IMR-90 (cell line): ENCODE results near the gene DPP6.

Source experiments
- BHLHE40 ChIP-seq: fragments of 150-350 bp; IDR thresholded peaks from 2 replicates; pipeline ENCODE4 v1.6.1; 2016; ENCODE audit warnings: mild to moderate bottlenecking, low read depth, low read length
- CTCF ChIP-seq: conservative IDR thresholded peaks from 2 replicates; pipeline ENCODE4 v1.5.1; 2012; ENCODE audit warnings: mild to moderate bottlenecking, low read depth, low read length, improper control_type of control experiment
- ELK1 ChIP-seq: fragments of 150-350 bp; IDR thresholded peaks from 2 replicates; pipeline ENCODE4 v1.6.1; 2016; ENCODE audit warnings: low read depth, mild to moderate bottlenecking, low read length, moderate library complexity, borderline replicate concordance
- POLR2A ChIP-seq: IDR thresholded peaks from 2 replicates; pipeline ENCODE4 v1.6.1; 2012; ENCODE audit warnings: mild to moderate bottlenecking, low read depth, low read length
- RCOR1 ChIP-seq: IDR thresholded peaks from 2 replicates; pipeline ENCODE4 v1.6.1; 2012; ENCODE audit warnings: mild to moderate bottlenecking, low read length, improper control_type of control experiment; ENCODE audit not compliant: insufficient replicate concordance
- USF2 ChIP-seq: fragments of 150-350 bp; IDR thresholded peaks from 2 replicates; pipeline ENCODE4 v1.6.1; 2017; ENCODE audit warnings: mild to moderate bottlenecking, antibody characterized with exemption, low read length, low read depth

- TF ChIP-seq BHLHE40 (no peak), CTCF (no peak), USF2 (no peak), POLR2A (no peak), RCOR1 (no peak), ELK1 (no peak)
Measured at GRCh38 chr7:154241988-154242387, 189.8 kb downstream of the DPP6 start.
